Measurements from ENCODE around the gene FILIP1L. TPM values are rescaled to one million over a fixed set of nuclear protein-coding genes. Genes with fewer than 3 reads are reported as not detected.
A peak's percentile ranks its signal among the peaks of the same experiment; 100 is the strongest.

The FILIP1L gene
- total RNA-seq, 1 donor from 2014 or later = 1.1 TPM

DNA sequence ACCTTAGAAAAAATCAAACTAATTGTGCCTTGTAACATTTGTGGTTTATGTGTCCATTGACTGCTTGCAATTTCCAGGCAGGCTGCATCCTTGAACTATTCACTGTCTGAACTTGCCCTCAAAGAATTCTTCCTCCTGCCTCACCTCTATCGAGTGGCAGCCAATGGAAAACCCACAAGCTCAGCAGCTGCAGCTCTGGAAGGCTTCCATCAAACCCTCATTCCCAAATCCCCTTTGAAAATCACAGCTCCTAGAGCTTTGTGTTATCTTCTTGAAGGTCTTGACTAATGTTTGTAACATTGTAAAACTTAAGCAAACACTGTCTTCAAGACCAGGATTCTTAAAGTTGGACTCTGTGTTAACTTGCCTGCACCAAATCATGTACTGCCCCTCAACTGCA, 81.1 kb downstream of the FILIP1L start:
- H3K36me3 ChIP-seq (ENCODE audit: control insufficient read depth, insufficient read depth, low read length) = no peaks in the 10 kb centered on the region
- H3K4me3 ChIP-seq (ENCODE audit: low read depth, low read length) = no peak overlapping the region
- H3K27me3 ChIP-seq (ENCODE audit: control insufficient read depth, insufficient read depth, low read length) = no peaks in the 10 kb centered on the region
- TF ChIP-seq, protein P1, sequence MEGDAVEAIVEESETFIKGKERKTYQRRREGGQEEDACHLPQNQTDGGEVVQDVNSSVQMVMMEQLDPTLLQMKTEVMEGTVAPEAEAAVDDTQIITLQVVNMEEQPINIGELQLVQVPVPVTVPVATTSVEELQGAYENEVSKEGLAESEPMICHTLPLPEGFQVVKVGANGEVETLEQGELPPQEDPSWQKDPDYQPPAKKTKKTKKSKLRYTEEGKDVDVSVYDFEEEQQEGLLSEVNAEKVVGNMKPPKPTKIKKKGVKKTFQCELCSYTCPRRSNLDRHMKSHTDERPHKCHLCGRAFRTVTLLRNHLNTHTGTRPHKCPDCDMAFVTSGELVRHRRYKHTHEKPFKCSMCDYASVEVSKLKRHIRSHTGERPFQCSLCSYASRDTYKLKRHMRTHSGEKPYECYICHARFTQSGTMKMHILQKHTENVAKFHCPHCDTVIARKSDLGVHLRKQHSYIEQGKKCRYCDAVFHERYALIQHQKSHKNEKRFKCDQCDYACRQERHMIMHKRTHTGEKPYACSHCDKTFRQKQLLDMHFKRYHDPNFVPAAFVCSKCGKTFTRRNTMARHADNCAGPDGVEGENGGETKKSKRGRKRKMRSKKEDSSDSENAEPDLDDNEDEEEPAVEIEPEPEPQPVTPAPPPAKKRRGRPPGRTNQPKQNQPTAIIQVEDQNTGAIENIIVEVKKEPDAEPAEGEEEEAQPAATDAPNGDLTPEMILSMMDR (IDR thresholded peaks at IDR 0.05; ENCODE audit: insufficient read depth, low read length, severe bottlenecking) = no peak
- no peak for FAIRE-seq
- peak; percentile 88 for DNase-seq (ENCODE audit: low read depth)

DNA sequence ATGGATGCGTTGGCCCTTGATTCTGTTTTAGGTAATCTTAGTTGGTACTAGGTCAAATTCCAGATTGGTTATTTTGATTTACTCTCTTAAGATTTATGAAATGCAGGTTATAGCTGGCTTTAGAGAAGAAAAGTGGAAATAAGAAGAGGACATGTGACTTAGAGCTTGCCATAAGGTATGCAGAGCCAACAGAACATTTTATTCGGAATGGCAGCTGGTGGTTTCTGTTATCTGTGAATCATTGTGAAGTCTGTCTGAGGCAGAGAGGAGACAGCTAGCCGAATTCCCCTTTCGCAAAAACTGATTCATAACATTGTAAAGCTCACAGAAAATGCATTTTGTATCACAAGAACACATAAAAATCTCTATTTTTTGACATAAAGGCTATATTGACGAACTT, 82.1 kb downstream of the FILIP1L start:
- DNase-seq (ENCODE audit: low read depth) = peak; percentile 89
- no peak for FAIRE-seq
- TF ChIP-seq, protein P1 (IDR thresholded peaks at IDR 0.05; ENCODE audit: insufficient read depth, low read length, severe bottlenecking) = no peak

DNA sequence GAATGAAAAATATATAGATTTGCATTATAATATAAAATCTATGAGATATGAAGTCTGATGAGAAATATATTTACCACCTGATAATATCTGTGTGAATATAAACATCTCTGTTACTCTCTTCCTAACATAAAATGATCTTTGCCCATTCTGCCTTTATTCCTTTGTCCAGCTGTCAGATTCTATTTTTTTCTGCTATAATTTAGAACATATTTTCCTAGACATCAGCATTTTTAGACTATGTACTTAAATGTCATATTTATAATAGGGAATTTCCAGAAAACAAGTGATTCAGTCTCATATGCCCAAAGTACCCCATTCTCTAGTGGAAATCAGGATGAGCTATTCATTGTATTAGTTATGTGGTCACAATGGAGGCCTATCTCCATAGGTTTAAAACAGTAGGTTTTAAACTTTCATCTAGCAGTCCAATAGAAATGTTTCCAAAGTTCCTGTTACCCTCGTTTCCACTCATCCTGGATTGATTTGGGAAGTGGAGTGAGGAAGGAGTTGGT, 83.3 kb downstream of the FILIP1L start:
- FAIRE-seq (no peak), DNase-seq (ENCODE audit: low read depth) (no peak)
- H3K36me3 ChIP-seq (ENCODE audit: control insufficient read depth, insufficient read depth, low read length) = no peaks in the 10 kb centered on the region
- H3K27me3 ChIP-seq (ENCODE audit: control insufficient read depth, insufficient read depth, low read length) = no peaks in the 10 kb centered on the region
- no peak overlapping the region for H3K4me3 ChIP-seq (ENCODE audit: low read depth, low read length)
- TF ChIP-seq, protein P1 (IDR thresholded peaks at IDR 0.05; ENCODE audit: insufficient read depth, low read length, severe bottlenecking) = no peak

More for the DNA sequence above, 82.1 kb downstream of the FILIP1L start:
- H3K36me3 ChIP-seq (ENCODE audit: control insufficient read depth, insufficient read depth, low read length) = no peaks in the 10 kb centered on the region
- H3K4me3 ChIP-seq (ENCODE audit: low read depth, low read length) = no peak overlapping the region
- H3K27me3 ChIP-seq (ENCODE audit: control insufficient read depth, insufficient read depth, low read length) = no peaks in the 10 kb centered on the region

DNA sequence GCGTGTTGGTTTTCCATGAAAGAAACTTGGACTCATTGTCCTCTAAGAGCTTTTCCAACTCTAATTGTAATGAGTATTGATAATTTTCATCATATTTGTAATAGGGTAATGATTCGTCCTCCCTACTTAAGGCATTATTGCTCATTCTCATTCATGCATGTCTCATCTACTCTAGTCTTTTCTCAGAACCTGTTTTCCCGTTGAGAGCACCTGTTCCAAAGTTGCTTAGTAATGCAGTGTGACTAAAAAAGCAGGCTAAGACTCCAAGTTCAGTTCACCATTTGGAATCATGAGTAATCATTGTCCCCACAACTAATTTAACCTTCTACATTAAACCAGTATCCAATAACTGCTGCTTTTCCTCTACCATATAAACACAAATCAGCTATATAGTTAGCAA, 84.0 kb downstream of the FILIP1L start:
- Histone ChIP-seq H3K36me3 (ENCODE audit: control insufficient read depth, insufficient read depth, low read length) (no peaks in the 10 kb centered on the region), H3K27me3 (ENCODE audit: control insufficient read depth, insufficient read depth, low read length) (no peaks in the 10 kb centered on the region), H3K4me3 (ENCODE audit: low read depth, low read length) (no peak overlapping the region)
- DNase-seq (ENCODE audit: low read depth) = peak; percentile 96
- TF ChIP-seq, protein P1 (IDR thresholded peaks at IDR 0.05; ENCODE audit: insufficient read depth, low read length, severe bottlenecking) = no peak
- no peak for FAIRE-seq

DNA sequence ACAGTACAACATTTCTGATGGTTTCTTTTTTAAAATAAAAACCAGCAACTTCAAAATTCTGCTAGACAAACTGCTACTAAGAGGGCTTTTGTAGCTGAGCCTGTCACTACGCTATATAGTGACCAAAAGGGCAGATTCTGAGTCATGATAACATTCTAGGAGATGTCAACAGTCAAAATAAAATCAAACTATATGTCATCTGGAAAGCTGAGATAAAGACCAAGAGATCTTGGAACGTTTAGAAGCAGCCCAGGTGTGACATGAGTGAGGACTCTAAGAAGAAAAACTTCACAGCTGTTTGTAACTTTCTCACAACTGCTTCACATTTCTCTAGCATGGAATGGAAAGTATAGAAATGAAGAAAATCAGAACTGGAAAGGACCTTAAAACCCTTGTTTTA, 84.6 kb downstream of the FILIP1L start:
- FAIRE-seq = no peak
- no peaks in the 10 kb centered on the region for H3K36me3 ChIP-seq (ENCODE audit: control insufficient read depth, insufficient read depth, low read length)
- TF ChIP-seq, protein P1 (IDR thresholded peaks at IDR 0.05; ENCODE audit: insufficient read depth, low read length, severe bottlenecking) = no peak
- DNase-seq (ENCODE audit: low read depth) = no peak
- no peak overlapping the region for H3K4me3 ChIP-seq (ENCODE audit: low read depth, low read length)
- no peaks in the 10 kb centered on the region for H3K27me3 ChIP-seq (ENCODE audit: control insufficient read depth, insufficient read depth, low read length)

DNA sequence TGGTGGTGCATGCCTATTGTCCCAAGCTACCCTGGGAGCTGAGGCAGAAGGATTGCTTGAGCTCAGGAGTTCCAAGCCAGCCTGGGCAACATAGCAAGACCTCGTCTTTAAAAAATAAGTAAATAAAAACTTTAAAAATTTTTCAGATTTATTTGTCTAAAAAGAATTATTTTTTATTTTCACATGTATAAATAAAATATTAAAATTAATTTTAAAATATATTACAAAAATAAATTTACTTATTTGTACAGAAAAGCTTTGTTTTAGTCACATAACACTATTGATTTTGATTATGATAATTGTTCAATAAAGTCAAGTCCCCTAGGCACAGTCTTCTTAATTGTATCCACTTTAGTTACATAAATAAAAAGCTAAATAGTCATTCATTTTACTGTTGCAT, 85.2 kb downstream of the FILIP1L start:
- H3K27me3 ChIP-seq (ENCODE audit: control insufficient read depth, insufficient read depth, low read length) = no peaks in the 10 kb centered on the region
- DNase-seq (ENCODE audit: low read depth) (no peak), FAIRE-seq (no peak)
- H3K36me3 ChIP-seq (ENCODE audit: control insufficient read depth, insufficient read depth, low read length) = no peaks in the 10 kb centered on the region
- TF ChIP-seq, protein P1 (IDR thresholded peaks at IDR 0.05; ENCODE audit: insufficient read depth, low read length, severe bottlenecking) = no peak
- H3K4me3 ChIP-seq (ENCODE audit: low read depth, low read length) = no peak overlapping the region
